ENCODE measurements around the gene TMEM95.
"Not testable (repeated sequence)": the region's sequence is repeated elsewhere in the genome, so short reads cannot be mapped to it uniquely, and the experiment has no call there.

The TMEM95 gene

DNA sequence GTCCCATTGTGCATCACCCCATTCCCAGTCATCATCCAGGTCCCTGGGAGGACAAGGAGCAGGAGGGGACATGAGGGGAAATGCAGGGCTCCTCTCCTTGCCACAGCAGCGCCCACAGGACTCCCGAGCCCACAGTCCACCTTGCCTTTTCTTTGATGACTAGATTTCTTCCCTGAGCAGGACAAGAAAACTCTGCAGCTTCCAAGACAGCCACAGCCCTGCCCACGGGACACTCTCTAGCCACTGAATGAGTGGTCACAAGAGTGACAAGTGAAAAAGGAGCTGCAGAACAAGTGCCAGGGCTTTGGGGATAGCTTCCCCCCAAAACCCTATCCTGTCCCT lies 30.5 kb upstream of the TMEM95 start:
- no peak for DNase-seq

GRCh38 chr17:7325031-7325528 lies 29.9 kb upstream of the TMEM95 start:
- DNase-seq: no peak

- DNase-seq: no peak
These were observed 28.8 kb upstream of the TMEM95 start for GRCh38 chr17:7326186-7326585.

GRCh38 chr17:7327056-7327455 lies 27.9 kb upstream of the TMEM95 start:
- no peak for DNase-seq

- DNase-seq: no peak
These were observed 27.5 kb upstream of the TMEM95 start for GRCh38 chr17:7327501-7327900.

- DNase-seq: no peak
These were observed 26.9 kb upstream of the TMEM95 start for GRCh38 chr17:7328009-7328408.

DNA sequence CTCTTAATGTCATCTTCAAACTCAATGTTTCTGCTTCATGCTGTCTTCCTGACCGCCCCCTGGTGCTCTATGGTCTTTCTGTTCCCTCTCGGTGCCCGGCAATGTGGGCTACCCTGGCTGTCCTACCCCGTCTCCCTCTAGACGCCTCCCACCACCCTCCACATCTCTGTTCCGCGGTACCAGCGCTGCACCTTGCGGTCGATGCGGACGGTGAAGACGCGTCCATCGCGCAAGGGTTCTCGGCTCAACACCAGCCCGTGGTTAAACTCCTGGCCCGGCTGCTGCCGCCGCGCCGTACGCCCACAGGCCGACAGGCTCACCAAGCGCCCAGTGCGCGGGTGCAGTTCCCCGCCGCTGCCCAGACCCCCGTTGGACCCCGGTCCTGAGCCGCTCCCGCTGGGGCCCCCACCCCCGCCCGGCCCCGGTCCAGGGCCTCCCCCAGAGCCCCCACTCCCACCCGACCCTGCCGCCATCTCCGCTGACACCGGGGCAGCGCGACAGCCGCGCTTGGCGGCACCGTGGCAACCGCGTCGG lies 26.0 kb upstream of the TMEM95 start, which contains the start of gene NEURL4:
NEURL4 (minus strand) TSS at position 496 of the 534 bp plus-strand sequence; CDS start at position 473, 23 bp downstream.
- no peak for DNase-seq

DNA sequence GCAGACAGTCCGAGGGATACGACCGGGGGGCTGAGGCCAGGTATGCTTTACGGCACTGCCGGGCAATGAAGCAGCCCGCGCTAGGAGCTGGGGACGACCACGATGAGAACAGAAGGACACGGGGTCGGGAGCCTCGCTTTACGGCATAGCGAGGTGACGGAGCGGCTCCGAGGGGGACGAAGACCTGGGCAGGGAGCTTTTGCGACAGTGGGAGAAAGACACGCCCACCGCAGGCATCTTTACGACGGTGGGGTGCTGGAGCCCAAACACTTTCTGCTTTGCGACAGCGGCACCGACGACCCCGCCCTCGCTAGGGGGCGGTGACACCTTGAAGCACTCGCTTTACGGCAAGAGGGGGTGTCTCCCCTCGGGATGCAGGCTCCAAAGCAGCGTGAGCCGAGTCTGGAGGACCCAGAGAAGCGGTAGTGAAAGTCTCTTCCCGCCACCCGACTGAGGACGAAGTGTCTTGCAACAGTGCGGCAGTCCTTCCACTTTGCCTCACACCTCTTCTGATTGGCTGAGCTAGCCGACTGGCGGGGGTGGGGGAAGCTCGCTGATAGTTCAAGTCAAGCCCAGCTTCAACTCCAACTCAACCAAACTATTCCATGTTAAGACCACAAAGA lies 25.5 kb upstream of the TMEM95 start:
- DNase-seq: peak; percentile 99

DNA sequence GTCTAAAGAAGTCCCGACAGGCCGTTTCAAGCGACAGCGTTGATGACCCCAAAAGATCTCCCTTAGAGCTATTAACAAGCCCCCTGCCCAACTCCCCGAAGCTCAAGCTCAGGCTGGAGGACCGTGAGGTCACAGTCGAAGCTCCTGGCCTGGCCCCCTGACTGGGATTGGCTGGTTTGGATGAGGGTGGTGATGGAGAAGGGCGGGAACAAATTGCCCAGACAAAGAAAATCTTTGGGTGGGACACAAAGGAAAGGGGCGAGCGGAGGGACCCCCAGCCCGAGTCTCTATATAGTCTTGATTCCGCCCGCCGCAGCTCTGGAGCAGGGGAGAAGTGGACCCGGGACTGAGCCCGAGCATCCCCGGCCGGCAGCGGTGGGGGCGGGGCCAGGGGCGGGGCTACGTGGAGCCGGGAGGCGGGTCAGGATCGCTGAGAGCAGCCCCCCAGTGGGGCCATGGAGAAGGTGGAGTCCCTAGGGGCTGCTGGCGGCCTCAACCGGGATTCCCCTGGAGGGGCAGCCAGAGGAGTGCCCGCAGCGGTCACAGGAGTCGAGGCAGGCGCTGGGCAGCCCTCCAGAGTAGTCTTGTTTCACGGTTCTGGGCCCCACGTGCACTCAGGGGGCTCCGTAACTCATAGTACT lies 24.8 kb upstream of the TMEM95 start:
- DNase-seq: peak; percentile 86

GRCh38 chr17:7330638-7331015 lies 24.3 kb upstream of the TMEM95 start:
- no peak for DNase-seq

GRCh38 chr17:7332111-7332510 lies 22.8 kb upstream of the TMEM95 start:
- DNase-seq: no peak

DNA sequence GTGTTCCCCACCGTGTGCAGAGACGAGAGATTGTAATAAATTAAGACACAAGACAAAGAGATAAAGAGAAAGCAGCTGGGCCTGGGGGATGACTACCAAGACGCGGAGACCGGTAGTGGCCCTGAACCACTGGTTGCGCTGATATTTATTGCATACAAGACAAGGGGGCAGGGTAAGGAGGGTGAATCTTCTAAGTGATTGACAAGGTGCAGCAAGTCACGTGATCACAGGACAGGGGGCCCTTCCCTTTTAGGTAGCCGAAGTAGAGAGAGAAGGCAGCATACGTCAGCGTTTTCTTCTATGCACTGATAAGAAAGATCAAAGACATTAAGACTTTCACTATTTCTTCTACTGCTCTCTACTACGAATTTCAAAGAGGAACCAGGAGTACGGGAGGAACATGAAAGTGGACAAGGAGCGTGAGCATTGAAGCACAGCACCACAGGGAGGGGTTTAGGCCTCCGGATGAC lies 22.3 kb upstream of the TMEM95 start:
- not testable (repeated sequence) for DNase-seq

DNA sequence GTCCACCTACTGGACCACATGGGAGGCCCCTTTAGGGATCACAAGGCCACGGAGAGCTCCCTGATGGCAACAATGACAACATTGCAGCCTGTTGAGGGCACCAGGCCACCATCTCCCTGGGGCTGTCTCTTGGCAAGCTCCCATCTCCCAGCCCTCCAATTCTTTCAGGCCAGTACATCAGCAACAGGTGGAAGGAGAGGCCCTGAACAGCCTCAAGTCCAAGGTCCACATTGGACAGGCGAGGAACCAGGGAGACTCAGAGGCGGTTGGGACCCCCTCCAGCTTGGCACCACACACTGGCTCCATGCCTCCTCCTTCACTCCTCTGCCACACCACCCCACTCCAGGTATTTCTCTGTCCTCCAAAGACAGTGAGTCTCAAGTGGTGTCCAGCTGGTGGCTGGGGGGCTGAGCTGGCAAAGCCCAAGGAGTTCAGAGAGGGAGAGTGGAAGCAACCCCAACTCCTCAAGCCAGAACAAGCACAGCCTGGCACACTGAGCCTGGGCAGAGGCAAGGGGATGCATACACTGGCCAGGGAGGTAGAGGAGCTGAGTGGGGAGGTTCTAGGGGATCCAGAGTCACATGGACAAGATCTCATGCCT lies 19.9 kb upstream of the TMEM95 start:
- no peak for DNase-seq

DNA sequence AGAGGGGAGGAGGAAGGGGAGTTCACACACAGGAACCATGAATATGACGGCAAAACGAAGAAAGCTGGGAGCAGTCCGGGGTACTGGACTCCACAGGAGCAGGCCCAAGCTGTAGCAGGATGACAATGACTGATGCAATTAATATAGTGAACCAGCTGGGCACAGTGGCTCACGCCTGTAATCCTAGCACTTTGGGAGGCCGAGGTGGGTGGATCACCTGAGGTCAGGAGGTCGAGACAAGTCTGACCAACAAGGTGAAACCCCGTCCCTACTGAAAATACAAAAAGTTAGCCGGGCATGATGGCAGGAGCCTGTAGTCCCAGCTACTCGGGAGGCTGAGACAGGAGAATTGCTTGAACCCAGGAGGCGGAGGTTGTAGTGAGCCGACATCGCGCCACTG lies 19.2 kb upstream of the TMEM95 start:
- not testable (repeated sequence) for DNase-seq

GRCh38 chr17:7336240-7337175 lies 18.4 kb upstream of the TMEM95 start, which contains the start of gene ACAP1:
Gene ACAP1 (plus strand): TSS chr17:7336529. CDS start chr17:7336735, 206 bp downstream.
- DNase-seq: no peak

GRCh38 chr17:7337600-7337999 lies 17.4 kb upstream of the TMEM95 start:
- not testable (repeated sequence) for DNase-seq

DNA sequence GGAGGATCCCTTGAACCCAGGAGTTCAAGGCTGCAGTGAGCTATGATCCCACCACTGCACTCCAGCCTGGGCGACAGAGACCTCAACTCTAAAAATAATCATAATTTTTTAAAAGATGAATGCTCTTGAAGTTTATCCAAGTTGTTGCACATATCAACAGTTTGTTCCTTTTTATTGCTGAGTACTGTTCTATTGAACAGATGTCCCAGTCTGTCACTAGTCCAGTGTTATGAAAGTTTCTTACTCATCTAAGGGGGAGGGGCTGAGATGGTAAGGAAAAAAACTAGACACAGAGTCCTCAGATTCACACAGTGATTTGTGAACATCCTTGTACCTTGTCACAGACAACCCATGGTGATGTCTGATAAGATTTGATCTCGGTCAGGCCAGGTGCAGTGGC lies 14.8 kb upstream of the TMEM95 start:
- DNase-seq: no peak

DNA sequence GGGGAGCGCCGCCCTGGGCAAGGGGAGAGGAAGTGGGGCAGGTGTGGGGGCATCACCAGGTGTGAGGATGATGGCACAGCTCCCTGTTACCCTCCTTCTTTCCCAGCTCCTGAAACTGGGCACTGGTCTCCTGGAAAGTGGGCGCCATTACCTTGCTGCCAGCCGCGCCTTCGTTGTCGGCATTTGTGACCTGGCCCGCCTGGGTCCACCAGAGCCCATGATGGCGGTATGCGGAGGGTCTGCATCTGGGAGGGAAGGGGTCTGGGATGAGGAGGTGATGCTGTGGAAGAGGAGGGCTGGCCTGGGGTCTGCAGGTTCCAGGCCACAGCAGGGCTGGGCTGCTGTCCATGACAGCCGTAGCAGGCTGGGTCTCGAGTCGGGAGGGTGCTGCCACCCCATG lies 13.1 kb upstream of the TMEM95 start:
- DNase-seq: no peak

DNA sequence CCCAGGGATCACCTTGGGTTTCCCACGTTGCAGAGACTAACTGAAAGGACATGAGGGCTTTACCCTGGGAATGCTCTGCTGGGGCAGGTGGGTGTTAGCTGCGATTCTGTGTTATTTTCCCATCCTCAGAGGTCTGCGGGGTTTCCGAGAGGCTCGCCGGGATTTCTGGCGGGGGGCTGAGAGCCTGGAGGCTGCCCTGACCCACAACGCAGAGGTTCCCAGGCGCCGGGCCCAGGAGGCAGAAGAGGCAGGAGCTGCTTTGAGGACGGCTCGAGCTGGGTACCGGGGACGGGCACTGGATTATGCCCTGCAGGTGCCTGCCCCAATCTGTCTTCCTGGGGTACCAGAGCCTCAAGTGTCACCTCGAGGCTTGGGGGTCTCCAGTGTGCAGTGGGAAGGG lies 11.7 kb upstream of the TMEM95 start:
- DNase-seq: no peak

- DNase-seq: no peak
These were observed 8.0 kb upstream of the TMEM95 start for GRCh38 chr17:7346761-7347614.

- DNase-seq: no peak
These were observed 7.1 kb upstream of the TMEM95 start for GRCh38 chr17:7347630-7348477.
